Body of pancreas (tissue), 4 donors: ENCODE results near the gene MLN.

Experiments
- POLR2A ChIP-seq, 3 donors: fragments of 450-650 bp; IDR thresholded peaks; one replicate each; pipeline ENCODE4 v1.6.1; 2016; ENCODE audit warnings: antibody characterized with exemption in 3 of 3, mild to moderate bottlenecking in 2 of 3
- TF ChIP-seq, protein P1 (sequence below), 7 experiments: fragments of 450-650 bp in 4 of 7; fragments of 200-600 bp in 3 of 7; sonication (generic) in 3 of 7; IDR thresholded peaks; one replicate each; pipeline ENCODE4 v1.5.1; 2016 to 2019; ENCODE audit warnings: antibody characterized with exemption in 7 of 7

DNA sequence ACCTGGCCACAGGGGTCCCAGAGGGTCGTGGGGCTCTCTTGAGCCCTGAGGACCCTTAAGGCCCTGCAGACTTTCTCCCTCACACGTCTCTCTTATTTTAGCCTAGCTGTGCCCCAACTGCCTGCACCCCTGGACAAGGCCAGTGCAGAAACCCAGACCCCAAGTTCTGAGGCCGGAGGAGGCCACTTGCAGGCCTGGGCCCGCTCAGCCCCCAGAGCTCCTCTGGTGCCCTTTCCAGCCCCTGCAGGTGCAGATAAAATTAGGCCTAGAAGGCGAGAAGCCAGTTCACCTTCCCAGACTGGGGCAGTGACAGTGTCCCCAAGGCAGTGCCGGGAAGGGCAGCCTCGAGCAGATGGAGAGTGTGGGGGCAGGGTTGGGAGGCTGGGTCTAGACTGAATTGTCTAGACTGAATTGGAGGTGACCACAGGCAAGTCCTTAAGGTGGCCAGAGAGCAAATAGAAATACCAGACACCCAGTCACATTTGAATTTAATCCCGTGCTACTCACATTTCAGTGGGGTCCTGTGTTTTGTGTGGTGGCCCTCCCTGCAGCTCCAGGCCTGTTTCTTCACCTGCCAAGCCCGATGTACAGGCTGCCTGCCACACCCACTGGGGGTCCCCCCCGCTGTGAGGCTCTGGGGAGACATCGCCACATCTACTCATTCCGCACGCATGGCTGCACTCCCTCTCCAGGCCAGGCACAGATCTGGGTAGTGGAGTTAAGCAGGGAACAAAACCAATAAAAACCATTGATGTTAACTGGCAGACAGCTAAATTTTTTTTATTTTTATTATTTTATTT, 48.5 kb downstream of the MLN start:
- TF ChIP-seq, protein P1, sequence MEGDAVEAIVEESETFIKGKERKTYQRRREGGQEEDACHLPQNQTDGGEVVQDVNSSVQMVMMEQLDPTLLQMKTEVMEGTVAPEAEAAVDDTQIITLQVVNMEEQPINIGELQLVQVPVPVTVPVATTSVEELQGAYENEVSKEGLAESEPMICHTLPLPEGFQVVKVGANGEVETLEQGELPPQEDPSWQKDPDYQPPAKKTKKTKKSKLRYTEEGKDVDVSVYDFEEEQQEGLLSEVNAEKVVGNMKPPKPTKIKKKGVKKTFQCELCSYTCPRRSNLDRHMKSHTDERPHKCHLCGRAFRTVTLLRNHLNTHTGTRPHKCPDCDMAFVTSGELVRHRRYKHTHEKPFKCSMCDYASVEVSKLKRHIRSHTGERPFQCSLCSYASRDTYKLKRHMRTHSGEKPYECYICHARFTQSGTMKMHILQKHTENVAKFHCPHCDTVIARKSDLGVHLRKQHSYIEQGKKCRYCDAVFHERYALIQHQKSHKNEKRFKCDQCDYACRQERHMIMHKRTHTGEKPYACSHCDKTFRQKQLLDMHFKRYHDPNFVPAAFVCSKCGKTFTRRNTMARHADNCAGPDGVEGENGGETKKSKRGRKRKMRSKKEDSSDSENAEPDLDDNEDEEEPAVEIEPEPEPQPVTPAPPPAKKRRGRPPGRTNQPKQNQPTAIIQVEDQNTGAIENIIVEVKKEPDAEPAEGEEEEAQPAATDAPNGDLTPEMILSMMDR (IDR thresholded peaks at IDR 0.05), result no peak
- TF ChIP-seq POLR2A (IDR thresholded peaks at IDR 0.05), result no peak
